ENCODE results near the gene CTSO.

DNA sequence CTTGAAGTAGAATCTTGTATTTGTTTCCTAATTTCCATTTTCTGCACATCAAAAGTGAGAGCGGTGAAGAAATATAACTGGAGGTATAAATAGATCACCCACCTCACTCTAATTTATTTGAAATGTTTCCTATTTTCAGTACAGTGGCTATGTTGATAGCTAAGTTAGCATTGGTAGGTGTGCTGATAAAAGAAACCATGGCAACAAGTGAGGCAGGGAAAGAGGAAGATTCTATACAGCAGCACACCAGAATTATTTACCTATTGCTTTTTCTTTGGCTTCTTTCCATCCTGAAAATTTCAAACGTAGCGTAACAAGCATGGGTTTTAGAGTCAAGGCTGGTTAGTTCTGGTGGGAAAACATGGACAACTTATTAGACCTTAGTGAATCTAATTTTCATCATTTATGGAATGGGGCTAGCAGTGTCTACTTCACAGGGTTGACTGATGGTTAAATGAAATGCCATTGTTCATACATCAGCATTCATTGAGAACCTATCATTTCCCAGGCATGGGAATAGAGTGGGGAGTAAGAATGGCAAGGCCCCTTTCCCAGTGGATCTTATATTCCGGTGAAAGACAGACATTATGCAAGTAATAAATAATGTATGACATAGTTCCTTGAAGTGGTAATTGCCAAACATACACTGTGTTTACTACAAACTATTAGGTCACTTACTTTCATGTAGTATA, 30.6 kb upstream of the CTSO start:
- TF ChIP-seq, protein P1, sequence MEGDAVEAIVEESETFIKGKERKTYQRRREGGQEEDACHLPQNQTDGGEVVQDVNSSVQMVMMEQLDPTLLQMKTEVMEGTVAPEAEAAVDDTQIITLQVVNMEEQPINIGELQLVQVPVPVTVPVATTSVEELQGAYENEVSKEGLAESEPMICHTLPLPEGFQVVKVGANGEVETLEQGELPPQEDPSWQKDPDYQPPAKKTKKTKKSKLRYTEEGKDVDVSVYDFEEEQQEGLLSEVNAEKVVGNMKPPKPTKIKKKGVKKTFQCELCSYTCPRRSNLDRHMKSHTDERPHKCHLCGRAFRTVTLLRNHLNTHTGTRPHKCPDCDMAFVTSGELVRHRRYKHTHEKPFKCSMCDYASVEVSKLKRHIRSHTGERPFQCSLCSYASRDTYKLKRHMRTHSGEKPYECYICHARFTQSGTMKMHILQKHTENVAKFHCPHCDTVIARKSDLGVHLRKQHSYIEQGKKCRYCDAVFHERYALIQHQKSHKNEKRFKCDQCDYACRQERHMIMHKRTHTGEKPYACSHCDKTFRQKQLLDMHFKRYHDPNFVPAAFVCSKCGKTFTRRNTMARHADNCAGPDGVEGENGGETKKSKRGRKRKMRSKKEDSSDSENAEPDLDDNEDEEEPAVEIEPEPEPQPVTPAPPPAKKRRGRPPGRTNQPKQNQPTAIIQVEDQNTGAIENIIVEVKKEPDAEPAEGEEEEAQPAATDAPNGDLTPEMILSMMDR (IDR thresholded peaks at IDR 0.05; ENCODE audit: low read depth, low read length, poor library complexity, severe bottlenecking), result no peak
- TF ChIP-seq EZH2phosphoT487 (IDR thresholded peaks at IDR 0.05; ENCODE audit: borderline replicate concordance, low read length), result no peak

Data from DOHH2 (cell line).